ENCODE results near the gene RLIM.

DNA sequence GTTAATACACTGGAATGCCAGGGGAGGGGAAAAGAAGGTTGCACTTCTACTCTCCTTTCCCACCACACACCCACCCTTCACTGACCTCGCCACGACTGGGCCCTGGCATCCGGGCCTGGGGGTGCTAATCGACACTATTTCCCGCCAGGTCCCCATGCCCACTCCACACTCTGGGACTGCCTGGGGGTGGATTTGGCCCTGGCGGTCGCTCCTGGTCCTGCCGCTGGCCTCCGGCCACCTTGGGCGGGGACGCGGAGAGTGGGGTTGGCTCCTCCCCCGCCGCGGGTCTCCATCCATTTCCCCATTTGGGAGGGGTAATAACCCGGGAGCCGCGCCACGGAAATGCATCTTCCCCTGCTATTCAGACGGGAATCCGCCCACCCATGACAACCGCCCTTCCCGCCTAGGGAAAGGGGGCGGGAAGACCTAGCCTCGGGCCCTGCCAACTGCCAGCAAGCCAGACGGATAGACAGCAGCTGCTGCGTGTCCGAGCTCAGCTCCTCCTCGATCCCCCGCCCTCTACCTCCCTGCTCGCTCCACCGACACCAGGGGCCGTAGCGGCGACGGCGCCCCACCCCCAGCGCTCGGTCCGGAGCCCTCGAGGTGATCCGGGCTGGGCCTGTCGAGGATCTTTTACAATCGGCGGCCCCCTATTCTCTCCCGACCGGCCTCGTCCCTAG is 78.1 kb downstream of the RLIM start:
- TF ChIP-seq POLR2A (IDR thresholded peaks at IDR 0.05; ENCODE audit: extremely low read depth, insufficient read length) (peak; percentile 16), MYC (IDR thresholded peaks at IDR 0.05; ENCODE audit: low read depth, low read length) (no peak), CTCF (IDR thresholded peaks at IDR 0.05; ENCODE audit: low read depth, low read length) (peak; percentile 13)
